CD14-positive monocyte (primary cell): ENCODE measurements around the gene ARRB2. TPM values are rescaled to one million over a fixed set of nuclear protein-coding genes. Genes with fewer than 3 reads are reported as not detected.
A peak's percentile ranks its signal among the peaks of the same experiment; 100 is the strongest.

Source experiments
- DNase-seq, 3 donors: peaks; one replicate each; pipeline ENCODE4 v3.0.0-alpha.2; 2011 to 2022
- H2AFZ ChIP-seq: 2 replicates; pipeline ENCODE4 v1.6.0; 2012; ENCODE audit warnings: mild to moderate bottlenecking, low read depth, low read length, inconsistent platforms; ENCODE audit not compliant: insufficient read depth, poor library complexity, severe bottlenecking
- H3K27ac ChIP-seq, 2 donors: 1 replicate in 1 of 2; 2 replicates in 1 of 2; pipeline ENCODE4 v1.5.1; 2012 to 2013; ENCODE audit warnings: low read length in 2 of 2, control low read depth in 1 of 2, inconsistent platforms in 1 of 2, low read depth in 1 of 2, mild to moderate bottlenecking in 1 of 2
- H3K27me3 ChIP-seq, 2 donors: one replicate each; pipeline versions ENCODE4 v1.6.0 to v1.6.1; 2011 to 2013; ENCODE audit warnings: low read length in 2 of 2; ENCODE audit not compliant: control insufficient read depth in 2 of 2, insufficient read depth in 2 of 2
- H3K36me3 ChIP-seq, 2 donors: replicated peaks in 1 of 2; 1 replicate in 1 of 2; 2 replicates in 1 of 2; pipeline versions ENCODE4 v1.5.1 to v1.6.1; 2012 to 2013; ENCODE audit warnings: low read length in 2 of 2, control low read depth in 1 of 2, inconsistent platforms in 1 of 2, mild to moderate bottlenecking in 1 of 2; ENCODE audit not compliant: insufficient read depth in 2 of 2, control insufficient read depth in 1 of 2
- H3K4me1 ChIP-seq, 2 donors: 1 replicate in 1 of 2; 2 replicates in 1 of 2; pipeline versions ENCODE4 v1.5.1 to v1.6.1; 2012 to 2013; ENCODE audit warnings: low read length in 2 of 2, control low read depth in 1 of 2, inconsistent platforms in 1 of 2, mild to moderate bottlenecking in 1 of 2, moderate library complexity in 1 of 2; ENCODE audit not compliant: insufficient read depth in 2 of 2, control insufficient read depth in 1 of 2
- H3K4me2 ChIP-seq: replicated peaks from 2 replicates; pipeline ENCODE3; 2012; ENCODE audit warnings: low read length, moderate library complexity, mild to moderate bottlenecking; ENCODE audit not compliant: poor library complexity, severe bottlenecking; ENCODE audit errors: extremely low read depth
- H3K4me3 ChIP-seq, 3 experiments: fragments of 200-600 bp in 1 of 3; sonication (generic) in 1 of 3; replicated peaks in 1 of 3; 1 replicate in 2 of 3; 2 replicates in 1 of 3; pipeline ENCODE4 v1.5.1; 2011 to 2013; ENCODE audit warnings: low read length in 3 of 3, mild to moderate bottlenecking in 3 of 3, control low read depth in 2 of 3, low read depth in 2 of 3, inconsistent platforms in 1 of 3, moderate library complexity in 1 of 3
- H3K79me2 ChIP-seq: 2 replicates; pipeline ENCODE4 v1.6.0; 2012; ENCODE audit warnings: mild to moderate bottlenecking, control low read depth, inconsistent platforms, low read length, moderate library complexity; ENCODE audit not compliant: insufficient read depth
- H3K9ac ChIP-seq: 2 replicates; pipeline ENCODE4 v1.6.0; 2017; ENCODE audit warnings: low read length, mild to moderate bottlenecking; ENCODE audit not compliant: insufficient read depth, poor library complexity, severe bottlenecking
- H3K9me3 ChIP-seq, 2 donors: replicated peaks in 1 of 2; 1 replicate in 1 of 2; 2 replicates in 1 of 2; pipeline versions ENCODE4 v1.5.1 to v1.6.1; 2012 to 2013; ENCODE audit warnings: low read length in 2 of 2, control low read depth in 1 of 2; ENCODE audit not compliant: control insufficient read depth in 1 of 2, insufficient read depth in 1 of 2
- H4K20me1 ChIP-seq: 2 replicates; pipeline ENCODE4 v1.6.0; 2012; ENCODE audit warnings: mild to moderate bottlenecking, low read length, control low read depth, moderate library complexity; ENCODE audit not compliant: insufficient read depth
- H3K27ac Mint-ChIP-seq, 7 donors: one replicate each; pipeline ENCODE4 v1.8.0; 2020; ENCODE audit warnings: mild to moderate bottlenecking in 7 of 7, mixed read lengths in 7 of 7, moderate library complexity in 6 of 7, inconsistent platforms in 2 of 7
- H3K27me3 Mint-ChIP-seq, 3 donors: one replicate each; pipeline ENCODE4 v1.8.0; 2021 to 2022; ENCODE audit warnings: low read depth in 3 of 3, mild to moderate bottlenecking in 3 of 3, mixed read lengths in 3 of 3, moderate library complexity in 3 of 3, inconsistent platforms in 1 of 3
- H3K36me3 Mint-ChIP-seq, 2 donors: one replicate each; pipeline ENCODE4 v1.8.0; 2020; ENCODE audit warnings: mixed read lengths in 2 of 2, inconsistent platforms in 1 of 2, mild to moderate bottlenecking in 1 of 2
- H3K4me1 Mint-ChIP-seq: one replicate; pipeline ENCODE4 v1.8.0; 2020; ENCODE audit warnings: mild to moderate bottlenecking, mixed read lengths
- H3K4me3 Mint-ChIP-seq, 2 donors: one replicate each; pipeline ENCODE4 v1.8.0; 2020; ENCODE audit warnings: mild to moderate bottlenecking in 2 of 2, mixed read lengths in 2 of 2, moderate library complexity in 1 of 2
- H3K9me3 Mint-ChIP-seq, 7 donors: one replicate each; pipeline ENCODE4 v1.8.0; 2020 to 2022; ENCODE audit warnings: mixed read lengths in 7 of 7, mild to moderate bottlenecking in 6 of 7, moderate library complexity in 6 of 7, inconsistent platforms in 2 of 7
- WGBS: methylation state at CpG from one replicate; pipeline ENCODE4 v1.1.5; 2013; ENCODE audit warnings: missing lambda C conversion rate; ENCODE audit not compliant: insufficient coverage; 5-methylcytosine and 5-hydroxymethylcytosine counted together
- intact Hi-C, 2 donors: fragments of 100-400 bp; cut with micrococcal nuclease; formaldehyde crosslinking; loops; one replicate each; pipeline versions ENCODE4 v1.15.0 to v1.15.1; 2023
- polyA plus RNA-seq, 3 donors: library from polyadenylated mRNA; depleted of rRNA in 1 of 3; unstranded in 2 of 3; stranded (reverse) in 1 of 3; fragments of 300-500 nt in 2 of 3; fragments of >200 nt in 1 of 3; fragmentation: Illumina TruSeq in 2 of 3; gene quantifications; 1 replicate in 2 of 3; 2 replicates in 1 of 3; pipeline ENCODE4 v1.2.3, GENCODE V29; 2012 to 2021
- TF ChIP-seq, protein P1 (sequence below): fragments of 200-600 bp; IDR thresholded peaks from one replicate; pipeline ENCODE4 v1.8.0; 2022; ENCODE audit warnings: antibody characterized with exemption, mild to moderate bottlenecking

Gene ARRB2
- polyA plus RNA-seq, 3 donors = 134 to 760 (median 150) TPM

DNA sequence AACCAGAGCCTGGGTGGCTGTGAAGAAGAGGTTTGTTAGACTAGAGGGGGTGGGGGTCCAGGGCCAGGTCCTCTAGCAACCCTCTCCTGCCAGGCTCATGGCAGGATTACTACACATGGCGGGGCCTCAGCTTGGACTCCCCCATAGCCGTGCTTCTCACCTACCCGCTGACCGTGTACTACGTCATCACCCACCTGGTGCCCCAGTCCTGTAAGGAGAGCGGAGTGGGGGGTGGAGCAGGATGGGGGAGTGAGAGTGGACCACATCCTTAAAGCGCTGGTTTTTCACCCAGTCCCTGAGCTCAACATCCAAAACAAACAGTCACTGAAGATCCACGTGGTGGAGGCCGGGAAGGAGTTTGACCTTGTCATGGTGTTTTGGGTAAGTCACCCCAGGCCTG, 33.5 kb downstream of the ARRB2 start:
- Histone ChIP-seq H3K4me2 (no peak overlapping the region), H2AFZ (no peak overlapping the region), H3K79me2 (no peaks in the 10 kb centered on the region), H4K20me1 (no peaks in the 10 kb centered on the region), H3K4me1 (peaks cover 36 to 49% of the 10 kb centered on the region in 2 donors), H3K9me3 (no peaks in the 10 kb centered on the region), H3K27me3 (peaks cover 7 to 51% of the 10 kb centered on the region in 2 donors), H3K27ac (no peak overlapping the region), H3K9ac (no peak overlapping the region), H3K4me3 (no peak overlapping the region), H3K36me3 (no peaks in the 10 kb centered on the region)
- WGBS = 90% methylated on average over 2 of the region's 9 CpGs
- Mint-ChIP-seq H3K9me3 (peaks cover 0 to 8% (median 2%) of the 10 kb centered on the region in 7 donors), H3K27me3 (peaks cover 44 to 74% (median 49%) of the 10 kb centered on the region in 3 donors), H3K27ac (no peak overlapping the region), H3K4me1 (peaks cover 46% of the 10 kb centered on the region), H3K36me3 (peaks cover 3 to 15% of the 10 kb centered on the region in 2 donors), H3K4me3 (peak overlapping the region in 1 of 2 donors; percentile 55)
- intact Hi-C loops = loop anchor here in 1 of 2 donors (5.0 kb wide), 1 partner anchor 33 kb away; no protein-coding TSS in a partner anchor
- TF ChIP-seq, protein P1, sequence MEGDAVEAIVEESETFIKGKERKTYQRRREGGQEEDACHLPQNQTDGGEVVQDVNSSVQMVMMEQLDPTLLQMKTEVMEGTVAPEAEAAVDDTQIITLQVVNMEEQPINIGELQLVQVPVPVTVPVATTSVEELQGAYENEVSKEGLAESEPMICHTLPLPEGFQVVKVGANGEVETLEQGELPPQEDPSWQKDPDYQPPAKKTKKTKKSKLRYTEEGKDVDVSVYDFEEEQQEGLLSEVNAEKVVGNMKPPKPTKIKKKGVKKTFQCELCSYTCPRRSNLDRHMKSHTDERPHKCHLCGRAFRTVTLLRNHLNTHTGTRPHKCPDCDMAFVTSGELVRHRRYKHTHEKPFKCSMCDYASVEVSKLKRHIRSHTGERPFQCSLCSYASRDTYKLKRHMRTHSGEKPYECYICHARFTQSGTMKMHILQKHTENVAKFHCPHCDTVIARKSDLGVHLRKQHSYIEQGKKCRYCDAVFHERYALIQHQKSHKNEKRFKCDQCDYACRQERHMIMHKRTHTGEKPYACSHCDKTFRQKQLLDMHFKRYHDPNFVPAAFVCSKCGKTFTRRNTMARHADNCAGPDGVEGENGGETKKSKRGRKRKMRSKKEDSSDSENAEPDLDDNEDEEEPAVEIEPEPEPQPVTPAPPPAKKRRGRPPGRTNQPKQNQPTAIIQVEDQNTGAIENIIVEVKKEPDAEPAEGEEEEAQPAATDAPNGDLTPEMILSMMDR = no peak
- no peak for DNase-seq

DNA sequence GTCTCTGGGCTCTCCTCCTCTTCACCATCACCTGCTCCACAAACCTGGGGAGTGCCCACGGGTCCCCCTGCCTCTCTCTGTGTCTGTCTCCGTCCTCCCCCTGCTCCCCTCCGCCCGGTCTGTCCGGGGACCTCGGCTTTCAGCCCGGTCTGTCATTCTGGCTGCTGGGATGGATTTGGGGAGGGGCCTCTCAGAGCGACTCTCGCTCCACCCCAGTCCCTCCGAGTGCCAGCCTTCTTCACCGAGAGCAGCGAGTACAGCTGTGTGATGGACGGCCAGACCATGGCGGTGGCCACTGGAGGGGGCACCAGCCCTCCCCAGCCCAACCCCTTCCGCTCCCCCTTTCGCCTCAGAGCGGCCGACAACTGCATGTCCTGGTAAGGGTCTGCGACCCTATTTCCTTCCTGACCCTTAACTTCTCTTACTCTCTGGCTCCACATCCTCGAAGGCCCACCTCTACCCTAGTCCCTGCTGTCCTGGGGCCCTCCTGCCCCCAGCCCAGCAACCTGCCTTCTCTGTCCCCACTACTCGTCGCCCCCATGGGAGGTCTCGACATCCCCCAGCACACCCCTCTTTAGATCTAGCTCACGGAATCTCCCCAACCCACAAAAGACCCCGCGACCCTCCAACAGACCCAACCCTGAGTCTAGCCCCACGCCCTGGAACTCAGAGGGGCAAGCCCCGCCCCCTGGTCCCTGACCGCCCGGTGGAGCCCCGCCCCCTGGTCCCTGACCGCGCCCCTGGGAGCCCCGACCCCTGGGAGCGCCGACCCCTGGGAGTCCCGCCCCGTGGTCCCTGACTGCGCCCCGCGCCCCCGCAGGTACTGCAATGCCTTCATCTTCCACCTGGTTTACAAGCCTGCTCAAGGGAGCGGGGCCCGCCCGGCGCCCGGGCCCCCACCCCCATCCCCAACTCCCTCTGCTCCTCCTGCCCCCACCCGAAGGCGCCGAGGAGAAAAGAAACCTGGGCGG, 34.9 kb downstream of the ARRB2 start:
- H4K20me1 ChIP-seq = no peaks in the 10 kb centered on the region
- peaks cover 30 to 40% of the 10 kb centered on the region in 2 donors for H3K4me1 ChIP-seq
- intact Hi-C loops = loop anchor here in 1 of 2 donors (5.0 kb wide), 1 partner anchor 32 kb away; no protein-coding TSS in a partner anchor
- peaks cover 0 to 4% (median under 1%) of the 10 kb centered on the region in 7 donors for H3K9me3 Mint-ChIP-seq
- TF ChIP-seq, protein P1 = no peak
- H3K4me2 ChIP-seq = no peak overlapping the region
- peaks cover 48% of the 10 kb centered on the region for H3K4me1 Mint-ChIP-seq
- H3K27me3 Mint-ChIP-seq = peaks cover 38 to 73% (median 43%) of the 10 kb centered on the region in 3 donors
- no peaks in the 10 kb centered on the region for H3K79me2 ChIP-seq
- no peaks in the 10 kb centered on the region for H3K9me3 ChIP-seq
- H3K27ac ChIP-seq = no peak overlapping the region
- H3K9ac ChIP-seq = no peak overlapping the region
- H3K4me3 Mint-ChIP-seq = peak overlapping the region; percentile 43 to 81
- 11% methylated on average over 28 of the region's 51 CpGs for WGBS
- H3K36me3 ChIP-seq = no peaks in the 10 kb centered on the region
- no peak for DNase-seq
- H2AFZ ChIP-seq = no peak overlapping the region
- H3K4me3 ChIP-seq = no peak overlapping the region
- H3K36me3 Mint-ChIP-seq = peaks cover under 1 to 12% of the 10 kb centered on the region in 2 donors
- H3K27me3 ChIP-seq = peaks cover 7 to 44% of the 10 kb centered on the region in 2 donors
- peak overlapping the region in 4 of 7 donors; percentile 8 to 78 (median 53) for H3K27ac Mint-ChIP-seq
